K562 treated with DMSO at 1 percent for 24 hours (cell line): ENCODE measurements around the gene P3H3. TPM values are rescaled to one million over a fixed set of nuclear protein-coding genes. Genes with fewer than 3 reads are reported as not detected.

Experiments used
- total RNA-seq: library from RNA; unstranded; fragments of 300-600 nt; gene quantifications from 2 replicates; pipeline ENCODE4 v1.2.3, GENCODE V29; 2022; ENCODE audit warnings: low read depth; ENCODE audit not compliant: insufficient read depth

Gene P3H3
- total RNA-seq, result 16.1 and 17.8 TPM in 2 replicates

DNA sequence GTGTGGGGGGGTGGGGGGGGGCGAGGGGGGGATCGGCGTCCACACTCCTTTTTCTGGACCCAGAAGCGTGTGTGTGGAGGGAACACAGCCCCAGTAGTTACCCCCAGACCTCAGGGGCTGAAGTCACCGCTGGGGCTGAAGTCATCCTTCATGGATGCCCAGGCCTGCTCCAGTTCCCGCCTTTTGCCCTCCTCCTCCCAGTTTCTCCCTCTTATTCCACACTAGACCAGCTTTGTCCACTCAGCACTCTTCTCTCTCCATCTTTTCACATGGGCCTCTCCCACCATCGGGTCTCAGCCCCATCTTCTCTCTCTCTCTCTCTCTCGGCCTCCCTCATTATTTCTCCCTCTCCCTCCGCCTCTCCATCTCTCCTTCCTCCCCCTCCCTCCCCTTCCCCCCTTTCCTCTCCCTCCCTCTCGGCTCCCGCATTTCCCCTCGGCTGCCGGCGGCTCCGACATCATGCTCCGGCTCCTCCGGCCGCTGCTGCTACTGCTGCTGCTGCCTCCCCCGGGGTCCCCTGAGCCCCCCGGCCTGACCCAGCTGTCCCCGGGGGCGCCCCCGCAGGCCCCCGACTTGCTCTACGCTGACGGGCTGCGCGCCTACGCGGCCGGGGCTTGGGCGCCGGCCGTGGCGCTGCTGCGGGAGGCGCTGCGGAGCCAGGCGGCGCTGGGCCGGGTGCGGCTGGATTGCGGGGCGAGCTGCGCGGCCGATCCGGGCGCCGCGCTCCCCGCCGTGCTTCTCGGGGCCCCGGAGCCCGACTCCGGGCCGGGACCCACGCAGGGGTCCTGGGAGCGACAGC, at the start of gene P3H3:
Gene P3H3, plus strand, starts transcription at position 426 of the 799 bp plus-strand sequence. Its CDS starts 34 bp downstream, at position 460.

GRCh38 chr12:6788972-6789924, 39.0 kb upstream of the P3H3 start, which contains the start of gene CD4:
TSS of gene CD4 (plus strand) at chr12:6789528. CDS start at chr12:6800139, 10,611 bp downstream.

DNA sequence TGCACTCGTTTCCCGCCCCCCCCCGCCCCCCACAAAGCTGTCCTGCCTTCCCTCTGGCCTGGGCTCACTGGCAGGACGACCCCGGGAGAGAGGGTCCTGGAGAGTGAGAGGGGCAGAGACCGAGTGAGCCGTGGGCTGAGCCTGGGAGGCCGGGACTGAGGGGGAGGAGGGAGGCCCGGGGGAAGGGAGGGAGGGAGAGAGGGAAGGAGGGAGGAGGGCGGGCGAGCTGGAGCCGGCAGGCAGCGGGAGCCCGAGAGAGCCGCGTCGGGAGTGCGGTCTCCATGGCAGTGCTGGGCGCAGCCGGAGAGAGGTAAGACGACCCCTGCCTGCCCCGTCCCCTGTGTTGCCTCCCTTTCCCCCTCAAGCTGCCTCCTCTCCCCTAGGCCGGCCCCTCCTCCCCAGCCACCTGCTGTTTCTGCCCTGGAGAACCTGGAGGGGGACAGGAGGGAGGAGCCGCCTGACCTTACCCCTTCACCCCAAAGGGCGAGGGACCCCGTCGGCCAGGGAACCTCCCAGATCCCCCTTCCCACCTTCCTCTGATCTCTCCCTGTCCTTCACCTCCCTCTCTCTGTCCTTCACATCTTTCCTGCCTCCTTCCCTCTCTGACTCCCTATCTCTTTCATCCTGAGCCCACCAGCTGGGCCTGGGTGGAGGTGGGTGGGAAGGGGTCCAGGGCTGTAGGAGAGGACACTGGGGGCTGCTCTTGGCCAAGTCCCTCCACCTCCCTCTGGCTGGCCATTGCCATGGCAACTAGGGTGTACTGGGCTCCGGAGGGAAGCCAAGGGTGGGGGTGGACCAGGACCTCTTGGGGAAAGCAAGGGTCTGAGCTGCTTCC, 6.4 kb upstream of the P3H3 start, which contains the start of gene GPR162:
Gene GPR162, plus strand, starts transcription at position 231 of the 835 bp plus-strand sequence. CDS start 2,078 bp downstream, outside the sequence.

DNA sequence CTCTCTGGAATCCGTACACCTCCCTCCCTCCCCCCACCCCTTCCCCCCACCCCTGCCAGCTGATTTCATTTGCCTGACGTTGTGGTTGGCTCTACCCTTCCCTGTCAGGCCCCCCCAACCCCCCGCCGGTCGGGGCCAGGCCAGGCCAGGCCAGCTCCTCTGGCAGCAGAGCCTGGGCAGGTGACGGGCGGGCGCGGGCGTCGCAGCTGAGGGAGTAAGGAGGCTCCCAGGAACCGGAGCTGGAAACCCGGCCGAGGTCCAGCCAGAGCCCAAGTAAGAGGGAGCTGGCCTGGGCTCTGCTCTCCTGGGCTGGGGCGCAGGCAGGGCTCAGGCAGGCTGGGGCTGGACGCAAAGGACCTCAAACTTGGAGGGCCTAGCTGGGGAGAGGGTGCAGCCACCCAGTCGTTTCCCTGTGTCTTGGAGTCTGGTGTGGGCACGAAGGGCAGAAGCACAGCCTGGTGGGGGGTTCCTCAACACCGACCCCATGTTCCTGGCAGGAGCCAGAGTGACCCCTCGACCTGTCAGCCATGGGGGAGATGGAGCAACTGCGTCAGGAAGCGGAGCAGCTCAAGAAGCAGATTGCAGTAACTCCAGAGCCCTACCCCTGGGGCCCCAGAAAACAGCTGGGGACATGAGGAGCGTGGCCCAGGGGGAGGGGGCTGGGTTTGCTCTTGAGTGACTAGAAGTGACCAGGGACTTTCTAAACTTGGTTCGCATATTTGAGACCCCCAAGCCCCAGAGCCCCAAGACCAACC, 12.7 kb downstream of the P3H3 start, which contains the start of gene GNB3:
Gene GNB3, plus strand, starts transcription at position 165 of the 755 bp plus-strand sequence. Its CDS starts 363 bp downstream, at position 528.

GRCh38 chr12:6851153-6851920, 23.1 kb downstream of the P3H3 start, which contains the start of gene CDCA3:
TSS of gene CDCA3 (minus strand) at chr12:6851286. CDS start at chr12:6850952, 334 bp downstream.

GRCh38 chr12:6851921-6852650, 23.9 kb downstream of the P3H3 start, which contains the start of gene USP5:
TSS of gene USP5 (plus strand) at chr12:6852150. CDS start at chr12:6852180, 30 bp downstream.

DNA sequence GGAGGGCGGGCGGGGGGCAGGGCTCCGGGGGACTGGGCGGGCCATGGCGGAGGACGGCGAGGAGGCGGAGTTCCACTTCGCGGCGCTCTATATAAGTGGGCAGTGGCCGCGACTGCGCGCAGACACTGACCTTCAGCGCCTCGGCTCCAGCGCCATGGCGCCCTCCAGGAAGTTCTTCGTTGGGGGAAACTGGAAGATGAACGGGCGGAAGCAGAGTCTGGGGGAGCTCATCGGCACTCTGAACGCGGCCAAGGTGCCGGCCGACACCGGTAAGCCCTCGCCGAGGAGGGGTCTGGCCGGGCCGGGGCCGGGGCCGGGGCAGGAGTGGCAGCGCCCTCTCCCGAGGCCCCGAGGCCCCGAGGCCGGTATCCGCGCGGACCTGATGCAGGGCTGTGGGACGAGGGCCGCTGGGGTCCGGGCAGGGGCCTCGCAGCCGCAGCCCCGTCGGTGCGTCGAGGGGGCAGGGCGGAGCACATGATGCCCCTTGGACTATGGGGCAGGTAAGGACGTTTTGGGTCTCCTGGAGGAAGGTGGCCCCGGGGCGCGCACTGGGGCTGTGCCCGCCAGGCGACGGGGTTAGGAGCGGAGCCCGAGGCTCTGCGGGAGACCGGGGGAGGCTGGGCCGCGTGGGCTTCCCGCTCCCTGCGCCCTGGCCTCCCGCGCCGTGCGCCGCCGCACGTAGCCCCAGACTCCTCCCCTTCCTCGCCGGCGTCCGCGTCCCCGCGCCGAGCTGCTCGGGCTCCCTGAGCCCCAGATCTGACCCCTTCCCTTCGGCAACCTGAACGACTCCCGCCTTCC, 39.4 kb downstream of the P3H3 start, which contains the start of gene TPI1:
Gene TPI1, plus strand, starts transcription at position 119 of the 798 bp plus-strand sequence. Its CDS starts 36 bp downstream, at position 155.

GRCh38 chr12:6873094-6874014, 45.1 kb downstream of the P3H3 start, which contains the start of gene SPSB2:
TSS of gene SPSB2 (minus strand) at chr12:6873303. CDS start at chr12:6872901, 402 bp downstream.

Other genes starting within 250 kb of the P3H3 start
- 272 and 284 TPM in 2 replicates for gene CHD4, start 221.0 kb upstream of the P3H3 start, total RNA-seq
- gene LPAR5, start 192.4 kb upstream of the P3H3 start, total RNA-seq, result 10.7 and 10.8 TPM in 2 replicates
- gene ACRBP, start 181.0 kb upstream of the P3H3 start, total RNA-seq, result 0.88 and 4.2 TPM in 2 replicates
- gene ING4, start 165.3 kb upstream of the P3H3 start, total RNA-seq, result 29.9 and 30.0 TPM in 2 replicates
- 31.4 and 35.4 TPM in 2 replicates for gene ZNF384, start 139.0 kb upstream of the P3H3 start, total RNA-seq
- 0.10 TPM in 1 of 2 replicates, not detected in the other for gene PIANP, start 127.6 kb upstream of the P3H3 start, total RNA-seq
- 35.9 and 39.5 TPM in 2 replicates for gene COPS7A, start 104.4 kb upstream of the P3H3 start, total RNA-seq
- 177 and 185 TPM in 2 replicates for gene MLF2, start 75.3 kb upstream of the P3H3 start, total RNA-seq
- gene PTMS, start 62.0 kb upstream of the P3H3 start, total RNA-seq, result 448 and 520 TPM in 2 replicates
- gene LAG3, start 55.9 kb upstream of the P3H3 start, total RNA-seq, result 0.81 and 1.1 TPM in 2 replicates
- 0.10 TPM in 1 of 2 replicates, not detected in the other for gene CD4, start 38.9 kb upstream of the P3H3 start, total RNA-seq
- 3.4 and 5.0 TPM in 2 replicates for gene GPR162, start 6.6 kb upstream of the P3H3 start, total RNA-seq
- 1.3 and 1.7 TPM in 2 replicates for gene GNB3, start 12.5 kb downstream of the P3H3 start, total RNA-seq
- 26.4 and 26.9 TPM in 2 replicates for gene CDCA3, start 22.9 kb downstream of the P3H3 start, total RNA-seq
- 73.2 and 74.7 TPM in 2 replicates for gene USP5, start 23.7 kb downstream of the P3H3 start, total RNA-seq
- gene TPI1, start 39.1 kb downstream of the P3H3 start, total RNA-seq, result 522 and 527 TPM in 2 replicates
- gene SPSB2, start 44.9 kb downstream of the P3H3 start, total RNA-seq, result 8.9 and 12.1 TPM in 2 replicates
- 7.1 and 9.8 TPM in 2 replicates for gene LRRC23, start 76.4 kb downstream of the P3H3 start, total RNA-seq
- gene ENO2, start 86.2 kb downstream of the P3H3 start, total RNA-seq, result 36.4 and 37.6 TPM in 2 replicates
- 46.0 and 52.1 TPM in 2 replicates for gene ATN1, start 99.6 kb downstream of the P3H3 start, total RNA-seq
- gene RNU7-1, start 115.4 kb downstream of the P3H3 start, total RNA-seq, result not detected in 2 replicates
- gene C12orf57, start 115.6 kb downstream of the P3H3 start, total RNA-seq, result 433 and 493 TPM in 2 replicates
- 14.6 and 18.9 TPM in 2 replicates for gene PTPN6, start 122.9 kb downstream of the P3H3 start, total RNA-seq
- gene PHB2, start 142.3 kb downstream of the P3H3 start, total RNA-seq, result 260 and 269 TPM in 2 replicates
- gene EMG1, start 142.5 kb downstream of the P3H3 start, total RNA-seq, result 17.6 and 18.3 TPM in 2 replicates
- gene LPCAT3, start 190.1 kb downstream of the P3H3 start, total RNA-seq, result 26.2 and 26.8 TPM in 2 replicates
- 1.6 and 2.9 TPM in 2 replicates for gene C1S, start 232.3 kb downstream of the P3H3 start, total RNA-seq